HG03139 (cell line): ENCODE data around the gene B9D2.
"Not testable (repeated sequence)": the region's sequence is repeated elsewhere in the genome, so short reads cannot be mapped to it uniquely, and the experiment has no call there.

ENCODE experiments used
- ATAC-seq: cut with Tn5 transposase; IDR thresholded peaks from one replicate; pipeline ENCODE4 v1.9.1; 2021; ENCODE audit not compliant: unreplicated experiment

B9D2 gene

GRCh38 chr19:41363753-41364523 is at the start of gene B9D2:
Gene B9D2 (minus strand): TSS chr19:41364149. CDS start chr19:41363519, 630 bp downstream.
- ATAC-seq = peak; percentile 71

- ATAC-seq = no peak
Observed at GRCh38 chr19:41412953-41413352, 49.0 kb upstream of the B9D2 start.

GRCh38 chr19:41411968-41412265 is 48.0 kb upstream of the B9D2 start:
- no peak for ATAC-seq

GRCh38 chr19:41411100-41411967 is 47.4 kb upstream of the B9D2 start:
- ATAC-seq = no peak

- ATAC-seq = no peak
Observed at GRCh38 chr19:41410336-41411054, 46.5 kb upstream of the B9D2 start.

- ATAC-seq = no peak
Observed at GRCh38 chr19:41409288-41409687, 45.3 kb upstream of the B9D2 start.

GRCh38 chr19:41408846-41409245 is 44.9 kb upstream of the B9D2 start:
- not testable (repeated sequence) for ATAC-seq

- ATAC-seq = no peak
Observed at GRCh38 chr19:41408256-41408655, 44.3 kb upstream of the B9D2 start.

GRCh38 chr19:41407271-41407670 is 43.3 kb upstream of the B9D2 start:
- no peak for ATAC-seq

GRCh38 chr19:41405776-41406175 is 41.8 kb upstream of the B9D2 start:
- no peak for ATAC-seq

- ATAC-seq = no peak
Observed at GRCh38 chr19:41403181-41403970, 39.4 kb upstream of the B9D2 start.

- no peak for ATAC-seq
Observed at GRCh38 chr19:41402010-41402409, 38.1 kb upstream of the B9D2 start.

- no peak for ATAC-seq
Observed at GRCh38 chr19:41401483-41401882, 37.5 kb upstream of the B9D2 start.

GRCh38 chr19:41399525-41399924 is 35.6 kb upstream of the B9D2 start:
- ATAC-seq = no peak

- no peak for ATAC-seq
Observed at GRCh38 chr19:41399091-41399490, 35.1 kb upstream of the B9D2 start.

GRCh38 chr19:41398598-41398997 is 34.6 kb upstream of the B9D2 start:
- no peak for ATAC-seq

GRCh38 chr19:41398050-41398418 is 34.1 kb upstream of the B9D2 start:
- ATAC-seq = no peak

- ATAC-seq = peak; percentile 79
Observed at GRCh38 chr19:41397086-41398049, 33.4 kb upstream of the B9D2 start, which contains the start of the genes BCKDHA and EXOSC5. Gene BCKDHA (plus strand): TSS chr19:41397818. CDS start chr19:41397828, 10 bp downstream. Gene EXOSC5 (minus strand): TSS chr19:41397359. CDS start chr19:41397328, 31 bp downstream.

- no peak for ATAC-seq
Observed at GRCh38 chr19:41395355-41395754, 31.4 kb upstream of the B9D2 start.

GRCh38 chr19:41392775-41393174 is 28.8 kb upstream of the B9D2 start:
- no peak for ATAC-seq
